Measurements from ENCODE around the gene MASP2.
A peak's percentile ranks its signal among the peaks of the same experiment; 100 is the strongest.
"Not testable (repeated sequence)": the region's sequence is repeated elsewhere in the genome, so short reads cannot be mapped to it uniquely, and the experiment has no call there.

MASP2 gene

DNA sequence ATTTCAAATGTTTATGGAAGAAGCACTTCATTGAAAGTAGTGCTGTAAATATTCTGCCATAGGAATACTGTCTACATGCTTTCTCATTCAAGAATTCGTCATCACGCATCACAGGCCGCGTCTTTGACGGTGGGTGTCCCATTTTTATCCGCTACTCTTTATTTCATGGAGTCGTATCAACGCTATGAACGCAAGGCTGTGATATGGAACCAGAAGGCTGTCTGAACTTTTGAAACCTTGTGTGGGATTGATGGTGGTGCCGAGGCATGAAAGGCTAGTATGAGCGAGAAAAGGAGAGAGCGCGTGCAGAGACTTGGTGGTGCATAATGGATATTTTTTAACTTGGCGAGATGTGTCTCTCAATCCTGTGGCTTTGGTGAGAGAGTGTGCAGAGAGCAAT is 23.8 kb downstream of the MASP2 start:
- peaks cover 40% of the 10 kb centered on the region for H3K36me3 ChIP-seq (ENCODE audit: control insufficient read depth, insufficient read depth, low read length)

DNA sequence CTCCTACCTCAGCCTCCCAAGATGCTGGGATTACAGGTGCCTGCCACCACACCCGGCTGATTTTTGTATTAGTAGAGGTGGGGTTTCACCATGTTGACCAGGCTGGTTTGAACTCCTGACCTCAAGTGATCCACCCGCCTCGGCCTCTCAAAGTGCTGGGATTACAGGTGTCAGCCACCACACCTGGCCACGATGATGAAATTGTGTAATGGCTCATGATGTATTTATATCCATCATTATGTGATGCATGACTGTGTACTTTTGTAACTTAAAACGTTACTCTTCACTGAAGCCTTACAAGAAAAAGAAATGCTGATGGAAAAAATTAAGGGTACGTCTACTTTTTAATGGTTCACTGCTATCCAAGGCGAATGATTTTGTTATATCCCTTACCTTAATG is 27.1 kb downstream of the MASP2 start:
- no peak for DNase-seq (ENCODE audit: low read depth, low spot score)
- no peaks in the 10 kb centered on the region for H3K4me1 ChIP-seq (ENCODE audit: control insufficient read depth, insufficient read depth, low read length)
- H3K4me3 ChIP-seq (ENCODE audit: low read length) = no peak overlapping the region
- H3K36me3 ChIP-seq (ENCODE audit: control insufficient read depth, insufficient read depth, low read length) = peaks cover 41% of the 10 kb centered on the region
- H3K9me3 ChIP-seq (ENCODE audit: control insufficient read depth, insufficient read depth, low read length) = no peaks in the 10 kb centered on the region
- no peaks in the 10 kb centered on the region for H3K27me3 ChIP-seq (ENCODE audit: control insufficient read depth, insufficient read depth, low read length)
- WGBS (ENCODE audit: insufficient coverage, insufficient read length) = no CpG with 5 or more reads among the region's 7 CpGs
- H3K27ac ChIP-seq (ENCODE audit: low read length) = no peak overlapping the region

More for the DNA sequence above, 23.8 kb downstream of the MASP2 start:
- no peak overlapping the region for H3K27ac ChIP-seq (ENCODE audit: low read length)
- no CpG with 5 or more reads among the region's 14 CpGs for whole genome bisulfite sequencing (ENCODE audit: insufficient coverage, insufficient read length)
- H3K27me3 ChIP-seq (ENCODE audit: control insufficient read depth, insufficient read depth, low read length) = no peaks in the 10 kb centered on the region
- DNase-seq (ENCODE audit: low read depth, low spot score) = no peak
- no peaks in the 10 kb centered on the region for H3K9me3 ChIP-seq (ENCODE audit: control insufficient read depth, insufficient read depth, low read length)
- no peak overlapping the region for H3K4me3 ChIP-seq (ENCODE audit: low read length)
- H3K4me1 ChIP-seq (ENCODE audit: control insufficient read depth, insufficient read depth, low read length) = no peaks in the 10 kb centered on the region

DNA sequence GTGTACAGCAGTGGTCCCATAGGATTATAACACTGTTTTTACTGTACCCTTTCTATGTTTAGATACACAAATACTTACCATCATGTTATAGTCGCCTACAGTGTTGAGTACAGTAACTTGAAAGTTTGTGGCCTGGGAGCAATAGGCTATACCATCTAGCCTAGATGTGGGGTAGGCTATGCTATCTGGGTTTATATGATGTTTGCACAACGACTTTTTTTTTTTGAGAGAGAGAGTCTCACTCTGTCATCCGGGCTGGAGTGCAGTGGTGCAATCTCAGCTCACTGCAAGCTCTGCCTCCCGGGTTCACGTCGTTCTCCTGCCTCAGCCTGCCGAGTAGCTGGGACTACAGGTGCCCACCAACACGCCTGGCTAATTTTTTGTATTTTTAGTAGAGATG is 27.7 kb downstream of the MASP2 start:
- H3K9me3 ChIP-seq (ENCODE audit: control insufficient read depth, insufficient read depth, low read length); H3K27me3 ChIP-seq (ENCODE audit: control insufficient read depth, insufficient read depth, low read length); DNase-seq (ENCODE audit: low read depth, low spot score); H3K4me1 ChIP-seq (ENCODE audit: control insufficient read depth, insufficient read depth, low read length); H3K4me3 ChIP-seq (ENCODE audit: low read length); H3K27ac ChIP-seq (ENCODE audit: low read length): not testable (repeated sequence)
- WGBS (ENCODE audit: insufficient coverage, insufficient read length) = no CpG with 5 or more reads among the region's 8 CpGs
- peaks cover 40% of the 10 kb centered on the region for H3K36me3 ChIP-seq (ENCODE audit: control insufficient read depth, insufficient read depth, low read length)

DNA sequence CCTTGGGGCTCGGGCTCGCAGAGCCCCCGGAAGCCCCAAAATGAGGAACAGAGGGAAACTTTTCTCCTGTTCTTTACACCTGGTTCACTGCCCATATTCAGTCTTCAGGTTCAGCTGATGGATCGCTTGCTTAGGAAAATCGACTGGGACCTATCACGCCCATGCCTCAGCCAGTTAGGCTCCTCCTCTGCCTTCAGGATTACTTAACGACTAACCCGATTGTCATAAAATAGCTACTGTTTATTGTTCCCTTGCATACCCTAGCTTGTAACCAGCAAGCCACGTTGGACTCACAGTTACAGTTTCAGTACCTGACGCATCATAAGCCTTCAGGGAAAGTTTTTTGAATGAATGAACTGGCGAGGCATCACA is 33.9 kb downstream of the MASP2 start:
- H3K27ac ChIP-seq (ENCODE audit: low read length) = no peak overlapping the region
- H3K4me1 ChIP-seq (ENCODE audit: control insufficient read depth, insufficient read depth, low read length) = no peaks in the 10 kb centered on the region
- WGBS (ENCODE audit: insufficient coverage, insufficient read length) = no CpG with 5 or more reads among the region's 11 CpGs
- H3K9me3 ChIP-seq (ENCODE audit: control insufficient read depth, insufficient read depth, low read length) = no peaks in the 10 kb centered on the region
- H3K27me3 ChIP-seq (ENCODE audit: control insufficient read depth, insufficient read depth, low read length) = no peaks in the 10 kb centered on the region
- peaks cover 12% of the 10 kb centered on the region; the same call in 1 of the 2 replicates for H3K36me3 ChIP-seq (ENCODE audit: control insufficient read depth, insufficient read depth, low read length)
- DNase-seq (ENCODE audit: low read depth, low spot score) = no peak
- peak overlapping the region; percentile 95; the same call in 1 of the 2 replicates for H3K4me3 ChIP-seq (ENCODE audit: low read length)

DNA sequence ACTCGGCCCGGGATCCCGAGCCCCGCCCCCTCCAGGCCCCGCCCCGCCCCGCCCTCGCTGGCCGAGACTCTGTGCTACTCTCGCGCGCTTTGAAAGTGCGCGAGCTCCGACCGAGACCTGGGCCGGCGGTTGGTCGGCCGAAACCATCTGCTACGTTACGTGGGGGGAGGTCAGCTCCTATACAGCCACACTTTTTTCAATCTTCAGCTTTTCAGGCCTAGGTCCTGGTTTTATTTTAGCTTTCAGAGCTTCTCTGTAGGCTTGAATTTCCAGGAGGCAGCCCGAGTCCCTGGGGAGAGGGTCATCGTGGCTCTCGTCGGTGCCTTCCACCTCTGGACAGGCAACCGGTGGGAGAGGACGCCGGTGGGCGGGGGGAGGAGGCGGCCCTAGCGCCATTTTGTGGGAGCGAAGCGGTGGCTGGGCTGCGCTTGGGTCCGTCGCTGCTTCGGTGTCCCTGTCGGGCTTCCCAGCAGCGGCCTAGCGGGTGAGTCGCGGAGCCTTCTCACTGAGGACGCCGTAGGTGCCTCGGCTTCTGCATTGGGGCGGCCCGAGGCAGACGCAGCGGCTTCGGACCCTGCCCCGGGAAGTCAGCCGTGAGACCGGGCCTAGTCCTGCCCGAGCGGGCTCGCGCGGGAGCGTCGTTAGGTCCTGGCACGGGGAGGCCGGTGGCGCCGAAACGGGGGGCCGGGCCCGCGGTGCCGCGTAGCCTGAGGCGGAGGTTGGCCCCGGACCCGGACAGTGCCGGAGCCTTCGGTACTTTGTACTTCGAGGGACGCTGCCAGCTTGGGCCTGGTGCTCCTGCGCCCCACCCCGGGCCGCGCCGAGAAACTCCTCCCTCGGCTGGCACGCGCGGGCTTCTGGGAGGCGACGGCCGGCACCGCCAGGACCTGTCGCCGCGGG is 34.5 kb downstream of the MASP2 start, which contains the start of gene TARDBP:
Gene TARDBP (plus strand): TSS at position 395 of the 900 bp plus-strand sequence. CDS start 1,074 bp downstream, outside the sequence.
- peak; percentile 52 for DNase-seq (ENCODE audit: low read depth, low spot score)
- H3K27me3 ChIP-seq (ENCODE audit: control insufficient read depth, insufficient read depth, low read length) = no peaks in the 10 kb centered on the region
- H3K9me3 ChIP-seq (ENCODE audit: control insufficient read depth, insufficient read depth, low read length) = no peaks in the 10 kb centered on the region
- H3K27ac ChIP-seq (ENCODE audit: low read length) = no peak within 1 kb of the TSS
- WGBS (ENCODE audit: insufficient coverage, insufficient read length) = no CpG with 5 or more reads among the region's 94 CpGs
- H3K36me3 ChIP-seq (ENCODE audit: control insufficient read depth, insufficient read depth, low read length) = peaks cover 10% of the 10 kb centered on the region; the same call in 1 of the 2 replicates
- no peaks in the 10 kb centered on the region for H3K4me1 ChIP-seq (ENCODE audit: control insufficient read depth, insufficient read depth, low read length)
- peak within 1 kb of the TSS; percentile 95 for H3K4me3 ChIP-seq (ENCODE audit: low read length)

DNA sequence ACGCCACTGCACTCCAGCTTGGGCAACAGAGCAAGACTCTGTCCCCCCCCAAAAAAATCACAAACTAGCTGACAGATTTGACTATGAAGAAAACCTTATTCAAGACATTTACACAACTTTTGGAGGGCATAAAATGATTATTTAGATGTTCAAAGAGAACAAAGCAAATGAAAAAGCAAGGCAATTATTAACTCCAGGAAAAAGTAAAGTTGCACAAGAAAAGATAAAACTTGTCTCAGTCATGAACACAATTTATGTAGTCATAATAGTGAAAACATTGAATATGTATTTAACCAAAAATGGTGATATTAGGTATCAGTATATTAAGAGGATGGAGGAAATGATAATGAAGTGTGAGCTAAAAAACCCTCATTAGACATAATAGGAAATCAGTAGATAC is 46.5 kb downstream of the MASP2 start:
- H3K36me3 ChIP-seq (ENCODE audit: control insufficient read depth, insufficient read depth, low read length) = no peaks in the 10 kb centered on the region
- H3K27me3 ChIP-seq (ENCODE audit: control insufficient read depth, insufficient read depth, low read length) = no peaks in the 10 kb centered on the region
- DNase-seq (ENCODE audit: low read depth, low spot score) = no peak
- no peaks in the 10 kb centered on the region for H3K4me1 ChIP-seq (ENCODE audit: control insufficient read depth, insufficient read depth, low read length)
- H3K27ac ChIP-seq (ENCODE audit: low read length) = no peak overlapping the region
- no CpG with 5 or more reads among the region's 1 CpG for WGBS (ENCODE audit: insufficient coverage, insufficient read length)
- H3K9me3 ChIP-seq (ENCODE audit: control insufficient read depth, insufficient read depth, low read length) = no peaks in the 10 kb centered on the region
- no peak overlapping the region for H3K4me3 ChIP-seq (ENCODE audit: low read length)

DNA sequence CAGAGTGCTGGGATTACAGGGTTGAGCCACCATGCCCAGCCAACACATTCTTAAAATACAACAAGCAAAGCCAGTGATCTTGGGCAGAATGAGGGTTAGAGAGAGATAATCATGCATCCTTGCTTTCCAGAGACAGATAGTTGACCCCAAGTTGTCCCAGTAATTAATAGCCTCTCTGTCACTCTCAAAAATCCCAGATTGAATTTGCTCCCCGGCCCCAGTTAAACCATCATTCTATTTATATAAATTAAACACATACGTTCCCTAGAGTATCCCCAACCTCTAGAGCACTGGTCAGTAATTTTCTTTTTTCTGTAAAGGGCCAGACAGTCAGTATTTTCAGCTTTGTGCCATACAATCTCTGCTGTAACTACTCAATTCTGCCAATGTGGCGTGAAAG is 50.9 kb downstream of the MASP2 start:
- Histone ChIP-seq H3K27me3 (ENCODE audit: control insufficient read depth, insufficient read depth, low read length) (no peaks in the 10 kb centered on the region; the same call in 1 of the 2 replicates), H3K27ac (ENCODE audit: low read length) (no peak overlapping the region), H3K36me3 (ENCODE audit: control insufficient read depth, insufficient read depth, low read length) (no peaks in the 10 kb centered on the region), H3K9me3 (ENCODE audit: control insufficient read depth, insufficient read depth, low read length) (no peaks in the 10 kb centered on the region), H3K4me3 (ENCODE audit: low read length) (no peak overlapping the region), H3K4me1 (ENCODE audit: control insufficient read depth, insufficient read depth, low read length) (no peaks in the 10 kb centered on the region)
- 100% methylated on average over 2 of the region's 3 CpGs for WGBS (ENCODE audit: insufficient coverage, insufficient read length)
- no peak for DNase-seq (ENCODE audit: low read depth, low spot score)

DNA sequence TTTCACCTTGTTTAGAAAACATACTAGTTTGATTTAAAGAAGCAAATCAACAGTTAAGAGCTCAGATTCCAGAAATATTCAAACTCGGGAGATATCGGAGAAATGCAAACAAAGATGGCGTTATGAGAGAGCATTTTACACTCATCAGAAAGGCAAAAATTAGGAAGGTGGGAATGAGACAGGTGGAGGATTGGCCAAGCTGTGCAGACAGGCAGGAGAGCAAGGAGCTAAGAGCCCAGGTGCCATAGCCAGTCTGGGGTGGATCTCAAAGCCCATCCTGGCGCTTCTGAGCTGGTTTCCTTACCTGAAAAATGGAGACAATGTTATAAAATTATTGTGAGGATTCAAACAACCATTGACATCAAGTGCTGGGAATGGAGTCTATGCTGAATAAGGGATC is 54.2 kb downstream of the MASP2 start:
- Histone ChIP-seq H3K4me1 (ENCODE audit: control insufficient read depth, insufficient read depth, low read length) (no peaks in the 10 kb centered on the region), H3K36me3 (ENCODE audit: control insufficient read depth, insufficient read depth, low read length) (no peaks in the 10 kb centered on the region), H3K4me3 (ENCODE audit: low read length) (no peak overlapping the region), H3K9me3 (ENCODE audit: control insufficient read depth, insufficient read depth, low read length) (no peaks in the 10 kb centered on the region), H3K27ac (ENCODE audit: low read length) (no peak overlapping the region), H3K27me3 (ENCODE audit: control insufficient read depth, insufficient read depth, low read length) (no peaks in the 10 kb centered on the region; the same call in 1 of the 2 replicates)
- no CpG with 5 or more reads among the region's 4 CpGs for WGBS (ENCODE audit: insufficient coverage, insufficient read length)
- DNase-seq (ENCODE audit: low read depth, low spot score) = no peak

DNA sequence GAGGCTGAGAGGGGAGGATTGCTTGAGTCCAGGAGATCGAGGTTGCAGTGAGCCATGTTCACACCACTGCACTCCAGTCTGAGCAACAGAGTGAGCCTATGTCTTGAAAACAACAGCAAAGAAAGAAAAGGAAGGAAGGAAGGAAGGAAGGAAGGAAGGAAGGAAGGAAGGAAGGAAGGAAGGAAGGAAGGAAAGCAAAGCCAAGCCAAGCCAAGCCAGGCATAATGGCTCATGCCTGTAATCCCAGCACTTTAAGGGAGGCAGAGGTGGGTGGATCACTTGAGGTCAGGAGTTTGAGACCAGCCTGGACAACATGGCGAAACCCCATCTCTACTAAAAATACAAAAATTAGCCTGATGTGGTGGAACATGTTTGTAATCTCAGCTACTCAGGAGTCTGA is 55.0 kb downstream of the MASP2 start:
- not testable (repeated sequence) for H3K27ac ChIP-seq (ENCODE audit: low read length); H3K4me1 ChIP-seq (ENCODE audit: control insufficient read depth, insufficient read depth, low read length); H3K36me3 ChIP-seq (ENCODE audit: control insufficient read depth, insufficient read depth, low read length); H3K9me3 ChIP-seq (ENCODE audit: control insufficient read depth, insufficient read depth, low read length); DNase-seq (ENCODE audit: low read depth, low spot score); H3K4me3 ChIP-seq (ENCODE audit: low read length); H3K27me3 ChIP-seq (ENCODE audit: control insufficient read depth, insufficient read depth, low read length)
- no CpG with 5 or more reads among the region's 2 CpGs for WGBS (ENCODE audit: insufficient coverage, insufficient read length)

DNA sequence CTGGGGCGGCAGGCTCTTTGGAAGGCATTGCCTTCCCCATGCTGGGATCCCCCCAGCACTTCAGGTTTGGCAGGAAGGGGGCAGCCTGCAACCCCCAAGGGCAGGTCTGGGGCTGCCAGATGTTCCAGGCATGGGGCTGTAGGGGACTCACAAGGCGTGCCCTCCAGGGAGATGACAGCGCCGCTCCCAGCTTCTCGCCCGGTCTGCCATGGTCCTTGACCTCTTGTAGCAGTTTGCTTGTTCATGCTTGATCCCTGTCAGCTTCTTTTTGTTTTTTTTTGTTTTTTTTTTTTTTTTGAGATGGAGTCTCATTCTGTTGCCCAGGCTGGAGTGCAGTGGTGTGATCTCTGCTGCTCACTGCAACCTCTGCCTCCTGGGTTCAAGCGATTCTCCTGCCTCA is 56.2 kb downstream of the MASP2 start:
- H3K27me3 ChIP-seq (ENCODE audit: control insufficient read depth, insufficient read depth, low read length) = no peaks in the 10 kb centered on the region; the same call in 1 of the 2 replicates
- no peak overlapping the region for H3K27ac ChIP-seq (ENCODE audit: low read length)
- WGBS (ENCODE audit: insufficient coverage, insufficient read length) = no CpG with 5 or more reads among the region's 7 CpGs
- H3K9me3 ChIP-seq (ENCODE audit: control insufficient read depth, insufficient read depth, low read length) = no peaks in the 10 kb centered on the region
- H3K4me3 ChIP-seq (ENCODE audit: low read length) = no peak overlapping the region
- DNase-seq (ENCODE audit: low read depth, low spot score) = no peak
- H3K36me3 ChIP-seq (ENCODE audit: control insufficient read depth, insufficient read depth, low read length) = no peaks in the 10 kb centered on the region
- H3K4me1 ChIP-seq (ENCODE audit: control insufficient read depth, insufficient read depth, low read length) = no peaks in the 10 kb centered on the region
